Smooth muscle cell (in vitro differentiated cells): ENCODE measurements around the gene GTF2IRD1. TPM values are rescaled to one million over a fixed set of nuclear protein-coding genes. Genes with fewer than 3 reads are reported as not detected.
"Not testable (repeated sequence)": the region's sequence is repeated elsewhere in the genome, so short reads cannot be mapped to it uniquely, and the experiment has no call there.

Experiments
- DNase-seq: peaks from one replicate; lab custom pipeline; 2025; ENCODE audit not compliant: unreplicated experiment; lab: John Stamatoyannopoulos, UW
- H2AFZ ChIP-seq: fragments of 200-600 bp; sonication (generic); 2 replicates; pipeline ENCODE4 v1.6.0; 2016; ENCODE audit warnings: antibody characterized with exemption, low read depth, mild to moderate bottlenecking
- H3F3A ChIP-seq: fragments of 200-600 bp; sonication (generic); 2 replicates; pipeline ENCODE4 v1.6.0; 2017; ENCODE audit warnings: antibody characterized with exemption, low read depth
- H3K27ac ChIP-seq: fragments of 200-600 bp; sonication (generic); 2 replicates; pipeline ENCODE4 v1.5.1; 2016; ENCODE audit warnings: low read depth, mild to moderate bottlenecking
- H3K27me3 ChIP-seq: fragments of 200-600 bp; sonication (generic); 2 replicates; pipeline ENCODE4 v1.6.1; 2016; ENCODE audit warnings: low read depth, mild to moderate bottlenecking
- H3K36me3 ChIP-seq: fragments of 200-600 bp; sonication (generic); 2 replicates; pipeline ENCODE4 v1.5.1; 2016; ENCODE audit warnings: low read depth
- H3K4me1 ChIP-seq: fragments of 200-600 bp; sonication (generic); 2 replicates; pipeline ENCODE4 v1.5.1; 2016; ENCODE audit warnings: low read depth
- H3K4me2 ChIP-seq: fragments of 200-600 bp; sonication (generic); 2 replicates; pipeline ENCODE4 v1.6.0; 2016; ENCODE audit warnings: mild to moderate bottlenecking
- H3K4me3 ChIP-seq: fragments of 200-600 bp; sonication (generic); 2 replicates; pipeline ENCODE4 v1.5.1; 2016; ENCODE audit warnings: mild to moderate bottlenecking
- H3K79me2 ChIP-seq: fragments of 200-600 bp; sonication (generic); 2 replicates; pipeline ENCODE4 v1.6.0; 2016; ENCODE audit warnings: low read depth, mild to moderate bottlenecking
- H3K9ac ChIP-seq: fragments of 200-600 bp; sonication (generic); 2 replicates; pipeline ENCODE4 v1.6.0; 2016; ENCODE audit warnings: low read depth
- H3K9me3 ChIP-seq: fragments of 200-600 bp; sonication (generic); replicated peaks from 2 replicates; pipeline ENCODE4 v1.5.1; 2016; ENCODE audit warnings: low read depth
- H4K20me1 ChIP-seq: fragments of 200-600 bp; sonication (generic); 2 replicates; pipeline ENCODE4 v1.6.0; 2016; ENCODE audit warnings: low read depth
- WGBS: methylation state at CpG from one replicate; pipeline ENCODE4 v1.1.7; 2016; ENCODE audit warnings: low lambda C conversion rate; 5-methylcytosine and 5-hydroxymethylcytosine counted together
- polyA plus RNA-seq: library from polyadenylated mRNA; unstranded; fragments of >200 nt; fragmentation: Nextera tagmentation; extraction: Ambion mirVana; gene quantifications from 2 replicates; pipeline ENCODE4 v1.2.1, GENCODE V29; 2016
- total RNA-seq: library from RNA; depleted of rRNA; stranded (reverse); fragments of >200 nt; gene quantifications from 2 replicates; pipeline ENCODE4 v1.2.3, GENCODE V29; 2014
- TF ChIP-seq, protein P1 (sequence below): fragments of 200-600 bp; sonication (generic); IDR thresholded peaks from 2 replicates; pipeline ENCODE4 v1.5.1; 2017; ENCODE audit warnings: borderline replicate concordance, mild to moderate bottlenecking, antibody characterized with exemption; ENCODE audit not compliant: insufficient read depth, poor library complexity, severe bottlenecking

The GTF2IRD1 gene
- total and polyA plus RNA-seq, 2 experiments from 2014 or later = 20.0 to 41.5 TPM

DNA sequence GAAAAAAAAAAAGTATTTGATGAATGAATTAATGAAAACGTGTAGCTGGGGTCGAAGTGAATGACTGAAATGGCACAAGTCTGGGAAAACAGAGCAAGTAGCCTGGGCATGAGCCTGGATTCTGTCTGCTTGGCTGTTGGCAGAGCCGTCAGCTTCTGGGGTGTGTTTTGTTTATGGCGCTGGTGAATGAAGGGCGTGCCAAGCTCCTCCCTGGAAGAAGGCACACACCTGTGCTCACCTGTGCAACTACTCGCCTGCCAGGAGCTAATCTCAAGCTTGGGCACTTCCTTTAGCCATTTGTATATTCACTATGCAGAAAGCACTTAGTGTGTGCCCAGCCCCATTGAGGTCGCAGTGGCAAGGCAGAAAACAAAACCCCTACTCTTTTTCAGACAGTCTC lies 74.1 kb downstream of the GTF2IRD1 start:
- H3K79me2 ChIP-seq = no peaks in the 10 kb centered on the region
- 94% methylated on average over 7 of the region's 7 CpGs for WGBS
- no peak overlapping the region for H3K4me3 ChIP-seq
- no peak for DNase-seq
- H3K9ac ChIP-seq = no peak overlapping the region
- H3K27ac ChIP-seq = no peak overlapping the region
- H3K9me3 ChIP-seq = no peaks in the 10 kb centered on the region
- no peaks in the 10 kb centered on the region for H3K27me3 ChIP-seq
- peaks cover 8% of the 10 kb centered on the region for H4K20me1 ChIP-seq
- no peaks in the 10 kb centered on the region for H3K4me1 ChIP-seq
- H3K4me2 ChIP-seq = no peak overlapping the region
- no peak overlapping the region for H2AFZ ChIP-seq
- no peaks in the 10 kb centered on the region for H3F3A ChIP-seq
- H3K36me3 ChIP-seq = peaks cover 13% of the 10 kb centered on the region
- TF ChIP-seq, protein P1, sequence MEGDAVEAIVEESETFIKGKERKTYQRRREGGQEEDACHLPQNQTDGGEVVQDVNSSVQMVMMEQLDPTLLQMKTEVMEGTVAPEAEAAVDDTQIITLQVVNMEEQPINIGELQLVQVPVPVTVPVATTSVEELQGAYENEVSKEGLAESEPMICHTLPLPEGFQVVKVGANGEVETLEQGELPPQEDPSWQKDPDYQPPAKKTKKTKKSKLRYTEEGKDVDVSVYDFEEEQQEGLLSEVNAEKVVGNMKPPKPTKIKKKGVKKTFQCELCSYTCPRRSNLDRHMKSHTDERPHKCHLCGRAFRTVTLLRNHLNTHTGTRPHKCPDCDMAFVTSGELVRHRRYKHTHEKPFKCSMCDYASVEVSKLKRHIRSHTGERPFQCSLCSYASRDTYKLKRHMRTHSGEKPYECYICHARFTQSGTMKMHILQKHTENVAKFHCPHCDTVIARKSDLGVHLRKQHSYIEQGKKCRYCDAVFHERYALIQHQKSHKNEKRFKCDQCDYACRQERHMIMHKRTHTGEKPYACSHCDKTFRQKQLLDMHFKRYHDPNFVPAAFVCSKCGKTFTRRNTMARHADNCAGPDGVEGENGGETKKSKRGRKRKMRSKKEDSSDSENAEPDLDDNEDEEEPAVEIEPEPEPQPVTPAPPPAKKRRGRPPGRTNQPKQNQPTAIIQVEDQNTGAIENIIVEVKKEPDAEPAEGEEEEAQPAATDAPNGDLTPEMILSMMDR = no peak

DNA sequence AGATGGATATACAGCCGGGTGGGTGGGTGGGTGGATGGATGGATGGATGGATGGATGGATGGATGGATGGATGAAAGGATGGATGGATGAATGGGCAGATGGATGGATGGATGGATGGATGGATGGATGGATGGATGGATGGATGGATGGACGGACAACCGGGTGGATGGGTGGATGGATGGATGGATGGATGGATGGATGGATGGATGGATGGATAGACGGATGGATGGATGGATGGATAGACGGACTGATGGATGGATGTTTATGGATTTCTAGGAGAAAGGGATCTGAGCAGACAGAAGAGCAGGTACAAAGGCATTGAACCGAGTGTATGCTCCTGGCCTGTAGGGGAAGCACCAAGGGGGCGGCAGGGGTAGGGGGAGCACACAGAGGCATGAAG lies 75.1 kb downstream of the GTF2IRD1 start:
- H3K4me3 ChIP-seq, H3K27ac ChIP-seq, H3K9ac ChIP-seq, DNase-seq, H3K79me2 ChIP-seq, H3F3A ChIP-seq, H4K20me1 ChIP-seq, H3K4me1 ChIP-seq, H3K4me2 ChIP-seq, H3K9me3 ChIP-seq, H2AFZ ChIP-seq, H3K27me3 ChIP-seq: not testable (repeated sequence)
- H3K36me3 ChIP-seq = peaks cover 13% of the 10 kb centered on the region
- WGBS = 98% methylated on average over 6 of the region's 7 CpGs

DNA sequence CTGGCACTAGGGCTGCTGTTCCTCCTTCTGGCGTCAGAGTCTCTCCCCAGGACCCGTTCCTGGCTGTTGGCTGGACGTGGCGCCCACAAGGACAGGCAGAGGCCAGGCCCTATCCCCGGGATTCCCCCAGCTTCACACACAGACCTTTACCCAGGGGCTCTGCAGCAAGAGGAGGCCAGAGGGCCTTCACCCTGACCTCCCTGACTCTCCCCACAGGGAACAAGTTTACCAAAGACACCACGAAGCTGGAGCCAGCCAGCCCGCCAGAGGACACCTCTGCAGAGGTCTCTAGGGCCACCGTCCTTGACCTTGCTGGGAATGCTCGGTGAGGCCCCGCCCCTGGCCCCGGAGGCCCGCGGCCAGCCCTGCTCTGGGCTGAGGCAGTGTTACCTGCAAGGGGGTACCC lies 82.2 kb downstream of the GTF2IRD1 start:
- Histone ChIP-seq H3K9me3 (no peaks in the 10 kb centered on the region), H2AFZ (no peak overlapping the region), H3K36me3 (peaks cover 1% of the 10 kb centered on the region), H3K27me3 (no peaks in the 10 kb centered on the region), H4K20me1 (no peaks in the 10 kb centered on the region), H3K79me2 (no peaks in the 10 kb centered on the region), H3F3A (no peaks in the 10 kb centered on the region), H3K9ac (no peak overlapping the region), H3K4me1 (no peaks in the 10 kb centered on the region), H3K27ac (no peak overlapping the region), H3K4me3 (no peak overlapping the region), H3K4me2 (no peak overlapping the region)
- WGBS = 97% methylated on average over 13 of the region's 13 CpGs
- no peak for DNase-seq
- TF ChIP-seq, protein P1 = no peak

DNA sequence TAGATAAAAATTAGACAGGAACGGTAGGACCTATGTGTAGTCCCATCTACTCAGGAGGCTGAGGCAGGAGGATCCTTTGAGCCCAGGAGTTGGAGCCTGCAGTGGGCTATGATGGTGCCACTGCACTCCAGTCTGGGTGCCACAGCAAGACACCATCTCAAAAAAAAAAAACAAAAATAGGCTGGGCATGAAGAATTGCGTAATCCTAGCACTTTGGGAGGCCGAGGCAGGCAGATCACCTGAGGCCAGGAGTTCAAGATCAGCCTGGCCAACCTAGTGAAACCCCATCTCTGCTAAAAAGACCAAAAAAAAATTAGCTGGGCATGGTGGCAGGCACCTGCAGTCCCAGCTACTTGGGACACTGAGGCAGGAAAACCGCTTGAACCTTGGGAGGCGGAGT lies 88.2 kb downstream of the GTF2IRD1 start:
- not testable (repeated sequence) for H2AFZ ChIP-seq, H3K27me3 ChIP-seq, DNase-seq, H3K36me3 ChIP-seq, H3K4me1 ChIP-seq, H3K4me3 ChIP-seq, H3K4me2 ChIP-seq, H3K9me3 ChIP-seq, H4K20me1 ChIP-seq, H3K79me2 ChIP-seq, H3K9ac ChIP-seq, H3F3A ChIP-seq, H3K27ac ChIP-seq
- WGBS = 95% methylated on average over 5 of the region's 5 CpGs

DNA sequence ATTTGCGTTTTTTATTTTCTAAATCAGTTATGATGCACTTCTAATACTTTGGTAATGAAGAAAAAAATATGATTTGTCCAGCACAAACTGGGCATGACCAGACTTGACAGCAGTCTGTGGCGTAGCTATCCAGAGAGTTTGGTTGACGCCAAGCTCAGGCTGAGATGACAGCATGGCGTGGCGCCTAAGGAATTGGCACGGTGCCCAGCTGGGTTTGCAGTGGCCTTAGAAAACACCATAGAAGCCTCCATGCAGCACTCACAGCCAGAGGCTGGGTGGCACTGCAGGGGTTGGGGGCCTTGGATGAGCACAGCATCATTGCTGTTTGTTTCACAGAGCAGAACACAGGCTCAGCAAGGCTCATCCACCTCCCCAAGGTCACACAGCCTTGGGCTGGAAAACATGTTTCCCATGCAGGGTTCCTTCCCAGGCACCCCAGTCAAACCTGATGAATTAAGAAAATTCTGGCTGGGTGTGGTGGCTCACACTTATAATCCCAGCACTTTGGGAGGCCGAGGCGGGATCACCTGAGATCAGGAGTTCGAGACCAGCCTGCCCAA lies 88.9 kb downstream of the GTF2IRD1 start:
- Histone ChIP-seq H3K27me3 (no peaks in the 10 kb centered on the region), H3K27ac (no peak overlapping the region), H4K20me1 (no peaks in the 10 kb centered on the region), H3K9ac (no peak overlapping the region), H3K4me3 (no peak overlapping the region), H3K9me3 (no peaks in the 10 kb centered on the region), H3K79me2 (no peaks in the 10 kb centered on the region), H3K4me1 (no peaks in the 10 kb centered on the region), H3K4me2 (no peak overlapping the region), H3F3A (no peaks in the 10 kb centered on the region), H2AFZ (no peak overlapping the region), H3K36me3 (peaks cover 7% of the 10 kb centered on the region)
- WGBS = 97% methylated on average over 9 of the region's 9 CpGs
- TF ChIP-seq, protein P1 = no peak
- DNase-seq = no peak
